Activated CD4-positive, alpha-beta T cell treated with anti-CD3 and anti-CD28 coated beads, Interleukin-10, Interleukin-2, amounts not matched to agents 100 ng/mL and 50 ng/mL, durations not matched to agents 16 hours and 8 hours (primary cell): Measurements from ENCODE around the gene MORN4.

Experiments
- DNase-seq: peaks from one replicate; pipeline ENCODE4 v3.0.0-alpha.2; 2020

MORN4 gene

GRCh38 chr10:97572214-97572989, 60.9 kb downstream of the MORN4 start, which contains the start of gene ANKRD2:
ANKRD2 (plus strand) TSS chr10:97572779; CDS start chr10:97572789, 10 bp downstream.
- DNase-seq: peak; percentile 77

DNA sequence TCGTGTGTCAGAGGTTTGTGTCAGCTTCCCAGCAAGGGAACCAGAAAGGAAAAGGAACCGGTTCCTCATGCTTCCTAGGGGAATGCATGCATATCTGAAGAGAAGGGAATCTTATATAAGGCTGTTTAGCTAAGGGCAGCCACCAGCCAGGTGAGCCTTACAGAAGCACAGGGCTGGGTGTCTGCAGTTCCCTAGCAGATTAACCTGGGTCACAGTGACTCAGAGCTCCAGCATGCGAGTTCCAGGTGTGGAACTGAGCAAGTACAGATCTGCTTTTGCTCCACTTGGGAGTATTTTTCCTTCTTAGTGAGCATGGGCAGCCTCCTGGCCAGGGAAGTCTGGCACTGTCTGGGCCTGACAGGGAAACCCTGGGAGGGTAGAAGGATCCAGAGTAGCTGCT, 61.7 kb downstream of the MORN4 start:
- no peak for DNase-seq

DNA sequence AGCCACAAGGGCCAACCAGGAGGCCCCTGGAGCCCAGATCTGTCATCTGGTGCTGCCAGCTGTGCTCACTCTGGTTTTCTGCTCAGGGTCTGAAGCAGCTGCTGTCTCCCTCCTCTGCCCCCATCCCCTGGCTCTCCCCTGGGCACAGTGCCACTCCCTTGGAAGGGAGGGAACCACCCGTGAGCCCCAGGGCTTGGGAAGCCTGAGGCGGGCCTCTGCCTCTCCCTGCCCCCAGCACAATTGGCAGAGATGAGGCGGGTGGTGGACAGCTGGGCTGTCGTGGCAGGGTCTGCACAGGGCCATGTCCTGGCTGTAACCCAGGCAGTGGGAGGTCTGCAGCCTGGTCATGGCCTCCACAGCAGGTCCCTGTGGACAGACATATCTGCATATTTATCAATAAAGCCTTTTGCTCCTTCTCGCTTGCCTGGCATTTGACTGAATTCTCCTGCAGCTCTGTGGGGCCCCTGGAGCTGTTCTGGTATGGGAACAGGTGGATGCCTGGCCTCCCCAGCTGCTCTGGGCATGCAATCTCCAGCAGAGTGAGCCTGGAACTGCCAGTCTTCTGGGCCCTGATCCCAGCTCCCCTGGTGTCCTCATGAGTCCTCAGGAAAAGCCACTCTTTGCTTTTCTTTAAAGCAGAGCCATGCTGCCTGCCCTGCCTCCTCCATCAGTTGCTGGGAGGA, 62.4 kb downstream of the MORN4 start:
- DNase-seq: no peak

- DNase-seq: no peak
These were observed 63.0 kb downstream of the MORN4 start for GRCh38 chr10:97570146-97570788.

GRCh38 chr10:97567891-97568290, 65.4 kb downstream of the MORN4 start:
- DNase-seq: no peak

DNA sequence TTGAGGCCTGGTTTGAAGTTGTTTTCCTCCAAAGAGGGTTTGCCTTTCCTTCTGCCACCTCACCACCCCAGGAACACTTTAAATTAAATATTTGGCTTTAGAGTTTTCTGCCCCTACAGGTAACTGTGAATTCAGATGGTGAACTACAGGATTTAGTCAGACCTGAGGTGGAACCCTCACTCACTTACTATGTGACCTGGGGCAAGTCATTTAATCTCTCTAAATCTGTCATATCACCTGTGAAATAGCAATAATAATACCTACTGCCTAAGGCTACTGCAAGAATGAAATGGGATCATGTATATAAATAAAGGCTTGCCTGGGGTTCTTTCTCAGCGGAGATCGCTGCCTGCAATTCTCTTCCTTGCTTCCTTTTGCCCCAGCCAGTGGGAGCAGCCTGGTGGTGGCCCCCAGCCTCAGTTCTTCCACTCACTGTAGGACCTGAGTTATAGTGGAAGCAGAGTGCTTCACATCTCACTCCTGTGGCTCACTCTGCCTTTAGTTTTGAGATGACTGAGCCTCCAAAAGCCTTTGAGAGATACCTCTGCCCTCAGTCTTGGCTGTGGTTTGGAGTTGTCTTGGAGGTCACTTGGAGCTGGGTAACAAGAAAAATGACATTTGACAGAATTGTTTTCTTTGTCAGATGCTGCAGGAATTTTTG, 66.8 kb downstream of the MORN4 start:
- DNase-seq: peak; percentile 74

- DNase-seq: no peak
These were observed 68.5 kb downstream of the MORN4 start for GRCh38 chr10:97564776-97565175.
